HG03280 (cell line): ENCODE data around the gene CCDC70.

Source experiments
- ATAC-seq: cut with Tn5 transposase; IDR thresholded peaks from one replicate; pipeline ENCODE4 v1.9.1; 2021; ENCODE audit warnings: mild to moderate bottlenecking, moderate library complexity; ENCODE audit not compliant: unreplicated experiment

The CCDC70 gene

DNA sequence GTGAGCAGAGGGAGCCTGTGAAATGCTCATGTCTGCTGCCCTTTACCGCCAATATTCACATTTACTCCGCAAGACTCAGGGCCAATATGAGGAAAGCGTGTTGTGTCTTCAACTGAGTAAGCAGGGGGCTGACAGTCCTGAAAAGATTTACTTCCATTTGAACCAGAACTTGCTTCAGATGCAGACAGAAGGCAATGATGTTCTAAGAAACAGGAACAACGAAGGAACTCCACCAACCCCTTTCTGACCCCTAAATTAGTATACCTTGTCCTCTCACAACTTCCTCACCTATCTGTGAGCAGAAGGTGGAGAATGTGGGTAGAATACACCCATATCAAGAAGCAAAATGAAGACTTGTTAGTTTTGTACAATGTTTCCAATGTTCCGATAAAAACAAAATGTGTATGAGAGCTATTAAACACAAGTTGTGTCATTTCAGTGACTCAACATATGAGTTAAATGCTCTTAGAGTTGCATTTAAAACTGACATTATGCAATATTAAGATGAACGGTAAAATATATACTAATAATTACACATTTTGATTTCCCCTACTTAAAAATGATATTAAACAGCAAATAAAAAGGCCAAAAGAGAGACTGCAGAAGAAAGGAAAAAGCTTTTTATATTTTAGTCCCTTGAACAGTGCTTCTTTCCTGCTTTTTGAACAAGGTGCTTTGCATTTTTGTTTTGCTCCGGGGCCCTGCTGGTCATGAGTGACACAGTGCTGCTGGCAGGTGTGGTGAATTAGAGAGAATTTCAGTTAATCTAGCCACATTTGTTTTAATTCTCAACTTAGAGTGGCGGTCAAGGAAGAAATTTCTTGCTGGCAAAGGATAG is 32.8 kb upstream of the CCDC70 start:
- no peak for ATAC-seq

DNA sequence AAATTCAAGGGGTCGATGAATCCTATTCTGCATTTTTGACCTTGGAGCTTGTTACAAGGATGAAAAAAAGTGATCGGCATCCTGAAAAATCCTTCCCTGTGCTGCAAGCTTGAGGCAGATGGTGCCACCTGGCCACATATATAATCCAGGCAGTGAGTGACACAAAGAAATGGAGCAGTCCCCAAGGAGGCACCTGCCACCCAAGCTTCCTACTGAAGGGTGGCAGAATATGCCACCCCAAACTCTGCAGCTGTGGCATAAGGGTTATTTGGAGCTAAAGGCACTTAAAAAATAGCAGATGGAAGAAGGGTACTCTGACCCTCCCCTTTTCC is 32.2 kb upstream of the CCDC70 start:
- no peak for ATAC-seq

DNA sequence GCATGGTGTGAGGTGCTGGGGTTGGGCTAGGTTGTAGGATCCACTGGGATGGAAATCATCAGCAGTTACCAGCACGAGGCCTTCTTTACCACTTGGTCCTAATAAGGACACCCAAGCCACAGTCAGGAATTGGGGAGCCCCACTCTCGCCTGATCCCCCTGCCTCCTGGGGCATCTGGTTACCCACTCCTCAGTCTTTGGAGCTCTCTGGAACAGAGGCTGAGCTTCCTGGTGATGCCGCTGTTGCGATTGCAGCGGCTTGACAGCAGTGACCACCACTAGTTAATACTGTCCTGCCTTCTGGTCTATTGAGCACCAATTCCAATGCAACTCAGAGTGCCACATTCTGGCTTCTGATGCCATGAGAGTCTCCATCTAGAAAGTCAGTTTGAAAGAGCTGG is 30.2 kb upstream of the CCDC70 start:
- ATAC-seq: no peak

DNA sequence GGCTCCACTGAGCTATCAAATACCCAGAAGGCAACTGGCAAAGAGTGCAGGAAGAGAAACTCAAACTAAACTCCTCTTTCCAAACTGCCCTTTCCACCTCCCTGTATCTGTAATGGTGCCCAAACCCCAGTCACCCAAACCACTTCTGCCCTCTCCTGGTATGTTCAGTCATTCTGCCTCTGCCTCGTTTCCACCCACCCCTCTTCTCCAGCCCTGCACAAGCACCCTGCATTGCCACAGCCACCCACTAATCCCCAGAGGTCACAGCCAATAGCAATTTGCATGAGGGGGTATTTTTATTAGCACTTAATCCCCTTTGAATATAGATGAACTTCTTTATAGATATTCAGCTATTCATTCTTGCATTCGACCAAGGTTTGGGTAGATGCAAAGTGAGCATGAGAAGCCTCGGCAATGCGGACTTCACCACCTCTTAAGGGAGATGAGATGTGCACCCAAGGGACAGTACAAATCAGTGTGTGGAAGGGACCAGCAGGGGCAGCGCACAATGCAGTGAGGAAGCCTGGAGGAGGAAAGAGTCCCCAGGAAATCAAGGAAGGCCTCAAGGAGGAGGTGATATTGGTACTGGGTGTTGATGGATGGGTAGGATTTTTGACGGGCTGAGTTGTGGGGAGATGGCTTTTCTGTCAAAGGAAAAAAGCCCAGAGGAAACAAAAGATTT is 29.2 kb upstream of the CCDC70 start:
- ATAC-seq: no peak

DNA sequence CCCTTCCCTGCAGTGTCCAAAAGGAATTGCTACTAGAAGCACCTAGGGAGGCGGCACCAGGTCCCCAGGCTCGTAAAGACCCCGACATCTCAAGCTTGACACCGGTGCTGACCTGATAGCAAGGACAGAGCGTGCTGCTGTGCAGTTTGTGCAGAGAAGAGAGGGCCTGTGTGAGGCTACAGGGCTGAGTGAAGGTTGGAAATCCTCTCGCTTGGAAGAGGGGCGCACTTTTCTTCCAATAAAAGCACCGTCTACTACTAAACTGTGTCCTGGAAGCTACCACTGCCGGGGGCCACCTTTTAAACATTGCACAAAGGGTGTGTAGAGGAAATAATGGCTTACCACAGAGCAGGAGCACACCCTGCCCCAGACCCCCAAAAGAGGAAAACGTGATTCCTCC is 27.8 kb upstream of the CCDC70 start:
- ATAC-seq: no peak

DNA sequence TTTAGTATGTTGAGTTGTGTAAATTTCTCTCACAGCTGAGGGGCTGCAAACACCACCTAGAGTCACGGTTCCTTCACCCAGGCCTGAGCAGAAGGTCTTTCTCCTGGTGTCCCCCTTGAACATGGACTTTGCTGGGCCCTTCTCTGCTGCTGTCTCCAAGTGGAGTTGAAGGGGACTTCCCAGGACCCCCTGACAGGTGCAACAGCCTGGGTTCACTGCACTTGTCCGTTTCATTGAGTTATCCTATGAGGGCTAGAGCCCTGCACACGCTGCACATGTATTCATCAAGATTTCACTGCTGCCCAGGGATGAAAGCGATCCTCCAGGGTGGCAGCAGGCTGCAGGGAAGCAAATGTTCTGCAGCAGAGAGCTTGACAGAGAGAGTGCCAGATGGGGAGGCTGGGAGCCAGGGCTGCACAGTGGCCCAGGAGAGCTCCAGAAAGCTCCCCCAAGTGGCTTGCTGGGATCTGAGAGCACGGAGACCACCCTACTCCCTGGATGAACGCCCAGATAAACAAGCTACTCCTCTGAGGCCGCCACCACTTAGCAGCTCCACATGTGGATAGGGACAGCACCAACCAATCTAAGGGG is 27.1 kb upstream of the CCDC70 start:
- no peak for ATAC-seq

DNA sequence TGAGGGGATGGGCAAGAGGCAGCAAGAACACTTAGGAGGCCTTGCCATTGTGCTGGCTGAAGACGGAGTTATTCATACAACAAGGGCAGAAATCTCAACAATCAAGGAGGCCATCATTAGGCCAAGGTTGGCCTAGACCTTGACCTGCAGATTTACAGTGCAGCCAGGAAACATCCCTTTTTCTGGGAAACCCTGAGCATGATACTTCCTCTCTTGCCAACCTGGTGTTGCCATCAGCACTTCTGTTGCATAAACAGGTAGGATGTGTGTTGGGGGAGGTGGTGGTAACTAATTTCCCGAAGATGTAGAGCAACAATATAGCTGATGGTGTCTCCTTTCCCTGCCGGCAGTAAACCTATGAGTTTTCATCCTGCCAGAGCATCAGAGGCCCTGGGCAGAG is 24.8 kb upstream of the CCDC70 start:
- no peak for ATAC-seq

DNA sequence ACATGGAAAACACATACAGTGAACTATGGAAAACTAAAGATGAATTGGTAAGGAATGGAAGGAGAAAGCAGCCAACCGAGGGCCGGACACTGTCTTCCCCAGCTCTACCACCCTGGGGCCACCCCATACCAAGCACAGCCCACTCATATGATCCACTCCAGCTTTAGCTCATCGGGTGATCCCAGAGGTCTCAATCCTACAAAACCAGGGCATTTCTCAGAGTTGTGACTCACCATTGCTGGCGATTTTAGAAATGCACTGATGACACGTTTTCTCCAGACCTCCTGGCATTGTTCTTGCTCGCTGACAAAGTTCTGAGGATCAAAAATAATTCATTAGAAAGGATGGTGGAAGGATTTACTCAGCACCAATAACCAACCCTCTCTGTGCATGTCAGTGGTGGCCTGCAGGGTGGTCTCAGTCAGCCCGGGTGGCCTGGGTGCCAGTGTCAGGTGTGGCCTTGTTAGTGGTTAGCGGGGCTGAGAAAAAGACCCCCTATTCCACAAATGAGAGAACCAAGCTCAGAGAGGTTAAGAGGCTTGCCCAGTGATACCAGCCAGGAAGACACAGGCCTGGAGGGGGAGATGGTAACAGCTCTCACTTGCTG is 23.4 kb upstream of the CCDC70 start:
- ATAC-seq: no peak

DNA sequence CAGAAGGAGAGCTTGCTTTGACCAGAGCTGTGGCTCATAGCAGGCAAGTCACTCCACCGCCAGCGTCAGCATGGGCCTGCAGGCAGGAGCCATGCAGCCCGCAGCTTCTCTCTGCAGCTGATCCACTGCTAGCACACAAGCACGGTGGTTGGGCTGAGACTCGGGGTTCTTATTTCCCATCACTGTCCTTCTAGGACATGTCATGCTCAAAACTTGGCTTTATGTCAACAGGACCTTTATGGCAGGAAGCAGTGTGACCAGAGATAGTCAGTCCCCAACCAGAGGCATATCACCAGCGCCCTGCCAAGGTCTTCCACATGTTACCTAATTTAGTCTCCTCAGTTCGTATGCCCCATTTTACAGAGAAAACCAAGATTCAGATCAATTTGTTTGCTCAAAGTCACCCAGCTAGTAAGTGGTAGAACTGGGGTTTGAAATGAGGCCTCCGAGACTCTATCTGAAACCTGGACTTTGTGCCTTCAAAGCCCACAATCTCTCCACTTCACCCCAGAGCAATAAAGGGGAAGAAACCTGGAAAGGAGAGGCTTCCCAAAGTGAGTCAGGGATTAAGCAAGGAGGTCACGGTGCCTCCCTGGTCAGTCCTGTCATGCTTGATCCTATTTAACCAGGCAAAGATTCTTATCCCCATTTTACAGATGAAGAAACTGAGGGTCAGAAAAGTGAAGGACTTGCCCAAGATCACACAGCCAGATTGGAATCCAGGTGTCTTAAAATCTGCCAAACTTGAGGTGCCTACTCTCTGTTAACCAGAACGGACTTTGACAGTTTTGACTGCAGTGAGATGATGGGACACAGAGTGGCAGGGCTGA is 21.8 kb upstream of the CCDC70 start:
- no peak for ATAC-seq

DNA sequence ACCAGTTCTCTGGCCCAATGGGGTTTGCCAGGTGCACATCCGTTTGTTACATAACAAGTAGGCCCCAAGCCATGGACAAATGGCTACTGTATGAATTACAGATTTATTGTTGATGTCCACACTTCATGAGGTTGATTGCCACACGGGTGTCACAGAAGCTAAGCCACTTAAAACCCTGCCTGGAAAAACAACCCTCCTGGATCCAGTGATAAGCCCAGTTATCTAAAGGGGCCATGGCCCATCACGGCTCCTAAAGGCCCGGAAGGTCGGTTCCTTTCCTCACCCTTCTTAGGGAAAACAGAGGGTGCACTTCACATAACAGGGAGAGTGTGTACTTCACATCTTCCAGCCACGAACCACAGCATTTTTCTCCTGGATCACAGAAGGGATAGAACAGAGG is 20.9 kb upstream of the CCDC70 start:
- ATAC-seq: no peak

DNA sequence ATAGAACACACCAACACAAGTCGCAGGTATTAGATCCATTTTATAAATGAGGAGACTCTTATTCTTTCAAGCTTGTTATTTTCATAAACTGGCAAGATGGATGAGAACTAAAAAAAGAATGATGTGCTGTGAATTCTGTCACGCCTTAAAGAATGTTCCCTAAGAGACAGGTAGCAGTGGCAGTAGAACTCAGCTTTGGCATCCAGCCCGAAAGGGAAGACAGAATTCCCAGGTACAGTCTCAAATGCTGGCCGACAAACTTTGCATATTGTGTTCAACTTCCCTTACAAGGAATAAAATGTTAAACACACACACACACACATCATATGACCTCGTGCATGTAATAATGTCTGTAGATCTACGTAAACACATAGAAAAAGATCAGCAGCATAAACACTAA is 20.0 kb upstream of the CCDC70 start:
- no peak for ATAC-seq

DNA sequence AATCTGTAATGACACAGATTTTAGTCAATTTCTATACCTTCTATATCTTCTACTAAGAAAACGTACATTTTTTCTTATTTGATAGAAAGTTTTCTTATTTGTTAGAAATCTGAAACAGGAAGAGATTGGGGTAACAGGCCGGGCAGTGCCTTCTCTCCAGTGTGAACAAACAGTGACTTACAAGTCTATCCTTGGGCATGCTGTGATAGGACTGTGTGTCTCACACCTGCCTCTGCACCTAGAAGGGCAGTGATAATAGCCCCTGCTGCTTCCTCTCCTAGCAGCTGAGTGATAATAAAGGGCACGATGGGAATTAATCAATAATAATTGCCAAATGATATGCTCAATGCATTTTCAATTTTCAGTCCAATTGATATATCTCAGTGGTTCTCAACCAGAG is 18.2 kb upstream of the CCDC70 start:
- no peak for ATAC-seq

DNA sequence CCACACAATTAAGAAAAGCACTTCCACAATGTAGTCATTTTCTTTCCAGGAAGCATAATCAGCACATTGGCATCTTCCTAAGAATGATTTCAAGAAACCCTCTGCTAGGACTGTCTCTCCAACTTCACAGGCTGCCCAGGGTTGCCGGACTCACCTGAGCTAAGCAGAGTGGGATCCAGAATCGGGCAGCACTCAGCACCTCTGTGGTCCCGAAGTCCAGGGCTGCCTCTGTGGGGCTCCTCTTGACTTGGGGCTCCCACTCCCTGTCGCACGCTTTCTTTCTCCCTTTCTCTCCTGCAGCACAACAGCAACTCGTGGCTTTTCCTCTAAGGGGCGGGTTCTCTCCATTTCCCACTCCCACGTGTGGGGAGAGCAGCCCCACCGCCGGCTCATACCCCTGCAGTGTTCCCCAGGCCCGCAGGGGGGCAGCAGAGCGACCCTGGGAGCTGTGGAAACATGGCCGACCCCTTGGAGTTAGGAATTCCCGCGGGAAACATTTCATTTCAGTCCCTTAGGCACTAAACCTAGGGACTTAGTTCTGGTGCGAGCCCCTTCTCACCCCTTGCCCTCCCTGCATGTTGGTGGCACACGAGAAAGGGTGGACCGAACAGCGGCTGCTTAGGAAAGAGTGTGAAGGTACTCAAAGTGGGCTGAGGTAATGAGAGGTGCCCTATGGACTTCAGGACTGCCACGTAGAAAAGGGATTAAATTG is 16.8 kb upstream of the CCDC70 start, which contains the start of gene TMEM272:
Gene TMEM272, minus strand, starts transcription at position 316 of the 712 bp plus-strand sequence. CDS start 6,647 bp downstream, outside the sequence.
- ATAC-seq: no peak

DNA sequence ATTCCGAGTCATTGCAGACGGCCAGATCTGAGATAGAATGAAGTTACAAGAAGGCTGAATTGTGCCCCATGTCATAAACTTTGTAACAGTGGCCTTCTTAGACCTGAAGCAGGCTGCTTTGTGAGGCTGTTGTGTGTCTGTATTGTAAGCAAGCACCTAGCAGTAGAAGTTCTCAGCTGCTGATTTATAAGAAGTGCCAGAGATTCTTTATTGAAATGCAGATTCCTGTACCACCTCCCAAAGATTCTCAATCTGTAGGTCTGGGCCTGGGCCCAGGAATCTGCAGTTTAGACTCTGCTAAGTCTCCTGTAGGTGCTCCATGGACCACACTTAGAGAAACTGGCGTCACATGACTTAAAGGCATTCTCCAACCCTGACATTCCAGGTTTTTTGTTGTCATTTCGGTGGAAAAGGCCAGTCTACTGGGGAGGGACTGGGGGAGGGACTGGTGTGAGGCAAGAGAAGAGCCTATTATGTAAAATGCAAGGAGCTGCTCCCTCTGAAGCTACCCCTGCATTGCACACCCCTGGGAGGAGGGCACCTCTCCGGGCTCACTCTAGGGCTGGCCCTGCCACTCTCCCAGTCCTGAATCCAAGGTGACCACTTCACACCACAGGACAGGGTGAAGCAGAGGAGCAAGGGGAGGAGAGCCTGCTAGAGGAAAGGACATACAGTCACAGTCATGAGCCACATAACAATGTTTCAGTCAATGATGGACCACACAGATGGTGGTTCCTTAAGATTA is 16.0 kb upstream of the CCDC70 start:
- ATAC-seq: no peak

DNA sequence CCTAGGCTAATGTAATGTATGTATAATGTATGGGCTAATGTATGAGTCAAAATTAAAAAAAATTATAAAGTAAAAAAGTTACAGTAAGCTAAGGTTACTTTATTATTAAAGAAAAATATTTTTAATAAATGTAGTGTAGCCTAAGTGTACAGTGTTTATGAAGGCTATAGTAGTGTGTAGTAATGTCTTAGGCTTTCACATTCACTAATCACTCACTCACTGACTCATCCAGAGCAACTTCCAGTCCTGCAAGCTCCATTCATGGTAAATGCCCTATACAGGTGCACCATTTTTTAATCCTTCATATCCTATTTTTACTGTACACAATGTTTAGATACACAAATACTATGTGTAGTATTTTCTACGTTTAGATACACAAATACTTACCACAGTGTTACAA is 15.0 kb upstream of the CCDC70 start:
- no peak for ATAC-seq

DNA sequence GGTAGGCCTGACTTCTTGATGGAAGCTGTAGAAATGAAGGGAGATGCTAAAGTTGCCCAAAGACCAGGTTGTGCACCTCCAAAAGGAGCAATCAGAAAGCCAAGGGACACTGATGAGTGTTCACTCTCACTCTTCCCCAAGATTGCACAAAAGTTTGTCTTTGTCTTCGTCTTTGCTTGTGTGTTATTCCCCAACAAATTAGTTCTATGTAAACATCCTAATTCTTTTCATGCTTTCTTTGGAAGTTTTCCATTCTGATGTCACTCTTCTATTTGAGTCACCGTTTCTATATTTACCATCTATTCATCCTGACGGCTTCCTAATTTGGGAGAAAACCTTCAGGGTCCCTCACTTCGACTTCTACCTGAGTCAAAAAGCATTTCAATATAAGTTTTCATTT is 13.1 kb upstream of the CCDC70 start:
- ATAC-seq: no peak

DNA sequence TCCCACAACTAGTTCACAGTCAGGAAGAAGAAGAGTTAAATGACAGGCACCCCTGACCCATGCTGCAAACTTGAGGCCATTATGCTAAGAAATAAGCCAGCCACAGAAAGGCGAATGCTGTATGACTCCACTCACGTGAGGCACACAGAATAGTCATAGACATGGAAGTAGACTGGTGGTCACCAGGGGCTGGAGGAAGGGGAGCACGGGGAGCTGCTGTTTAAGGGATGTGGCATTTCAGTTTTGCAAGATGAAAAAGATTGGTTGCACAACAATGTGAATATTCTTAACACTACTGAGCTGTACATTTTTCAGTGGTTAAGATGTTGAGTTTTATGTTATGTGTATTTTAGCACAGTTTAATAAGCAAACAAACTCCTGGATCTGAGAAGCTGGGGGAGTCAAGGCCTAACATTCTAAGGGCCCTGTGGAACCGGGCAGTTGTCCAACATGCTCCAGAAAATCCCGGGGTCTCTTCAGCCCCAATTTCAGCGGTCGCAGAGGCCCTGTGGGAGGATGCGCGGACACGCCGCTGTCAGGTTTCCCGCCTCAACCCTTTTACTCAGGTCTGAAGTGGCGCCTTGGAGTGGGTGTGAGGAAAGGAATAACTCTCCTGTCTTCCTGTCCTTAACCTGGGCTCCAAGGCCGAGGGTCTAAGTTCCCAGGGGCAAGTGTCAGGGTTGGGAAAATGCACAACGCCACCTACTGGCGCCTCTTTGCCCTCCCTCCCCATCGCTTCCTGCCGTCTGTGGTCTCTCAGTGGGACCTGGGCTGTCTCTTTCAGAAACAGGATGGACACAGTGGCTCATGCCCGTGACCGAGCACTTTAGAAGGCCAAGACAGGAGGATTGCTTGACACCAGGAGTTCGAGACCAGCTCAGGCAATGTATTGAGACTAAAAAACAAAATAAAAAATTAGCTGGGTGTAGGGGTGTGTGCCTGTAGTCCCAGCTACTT is 12.3 kb upstream of the CCDC70 start:
- ATAC-seq: no peak

DNA sequence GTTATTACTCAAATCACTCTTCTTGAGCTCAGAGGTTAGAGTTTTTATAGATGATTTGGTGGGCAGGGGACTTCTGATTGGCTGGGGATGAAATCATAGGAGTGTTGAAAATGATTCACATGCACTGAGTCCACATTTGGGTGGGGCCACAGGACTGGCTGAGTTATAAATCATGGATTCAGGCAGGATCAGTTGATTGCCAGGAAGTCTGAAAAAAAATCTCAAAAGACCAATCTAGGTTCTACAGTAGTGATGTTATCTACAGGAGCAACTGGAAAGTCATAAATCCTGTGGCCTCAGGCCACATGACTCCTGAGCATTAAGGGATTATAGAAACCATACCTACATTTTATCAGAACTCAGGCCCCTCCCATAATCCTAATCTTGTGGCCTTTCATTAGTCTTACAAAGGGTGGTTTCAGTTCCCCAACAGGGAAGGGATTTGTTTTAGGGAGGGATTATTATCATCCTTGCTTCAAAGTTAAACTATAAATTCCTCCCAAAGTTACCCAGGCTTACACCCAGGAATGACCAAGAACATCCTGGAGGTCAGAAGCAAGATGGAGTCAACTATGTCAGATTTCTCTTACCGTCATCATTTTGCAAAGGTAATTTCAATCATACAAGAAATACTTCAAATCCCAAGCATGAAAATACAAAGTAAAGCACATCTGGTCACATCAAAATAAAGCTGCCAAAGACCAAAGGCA is 5.6 kb upstream of the CCDC70 start:
- no peak for ATAC-seq
